Ishikawa (cell line): ENCODE results near the gene CCM2.

ENCODE experiments used
- CEBPB ChIP-seq: IDR thresholded peaks from 2 replicates; pipeline ENCODE4 v1.6.1; 2012
- CREB1 ChIP-seq: IDR thresholded peaks from 2 replicates; pipeline ENCODE4 v1.6.1; 2012; ENCODE audit warnings: low read depth
- EP300 ChIP-seq: IDR thresholded peaks from 2 replicates; pipeline ENCODE4 v1.6.1; 2012; ENCODE audit warnings: borderline replicate concordance
- FOXM1 ChIP-seq: IDR thresholded peaks from 2 replicates; pipeline ENCODE4 v1.6.1; 2012; ENCODE audit warnings: low read depth, borderline replicate concordance
- NFIC ChIP-seq: IDR thresholded peaks from 2 replicates; pipeline ENCODE4 v1.6.1; 2012
- RAD21 ChIP-seq: IDR thresholded peaks from 2 replicates; pipeline ENCODE4 v1.6.1; 2012; ENCODE audit warnings: low read depth
- TAF1 ChIP-seq: IDR thresholded peaks from 2 replicates; pipeline ENCODE4 v1.6.1; 2012; ENCODE audit warnings: low read depth, mild to moderate bottlenecking
- TCF12 ChIP-seq: IDR thresholded peaks from 2 replicates; pipeline ENCODE4 v1.6.1; 2012; ENCODE audit warnings: low read depth
- TEAD4 ChIP-seq: IDR thresholded peaks from 2 replicates; pipeline ENCODE4 v1.6.1; 2012
- YY1 ChIP-seq: IDR thresholded peaks from 2 replicates; pipeline ENCODE4 v1.6.1; 2012; ENCODE audit warnings: low read depth
- ZBTB7A ChIP-seq: IDR thresholded peaks from 2 replicates; pipeline ENCODE4 v1.6.1; 2012; ENCODE audit warnings: low read depth
- TF ChIP-seq, protein P1 (sequence below): IDR thresholded peaks from 2 replicates; pipeline ENCODE4 v1.6.1; 2012
- TF ChIP-seq, protein P2 (sequence below): IDR thresholded peaks from 2 replicates; pipeline ENCODE4 v1.6.1; 2012
- TF ChIP-seq, protein P3 (sequence below): IDR thresholded peaks from 2 replicates; pipeline ENCODE4 v1.6.1; 2012; ENCODE audit warnings: low read depth, mild to moderate bottlenecking

DNA sequence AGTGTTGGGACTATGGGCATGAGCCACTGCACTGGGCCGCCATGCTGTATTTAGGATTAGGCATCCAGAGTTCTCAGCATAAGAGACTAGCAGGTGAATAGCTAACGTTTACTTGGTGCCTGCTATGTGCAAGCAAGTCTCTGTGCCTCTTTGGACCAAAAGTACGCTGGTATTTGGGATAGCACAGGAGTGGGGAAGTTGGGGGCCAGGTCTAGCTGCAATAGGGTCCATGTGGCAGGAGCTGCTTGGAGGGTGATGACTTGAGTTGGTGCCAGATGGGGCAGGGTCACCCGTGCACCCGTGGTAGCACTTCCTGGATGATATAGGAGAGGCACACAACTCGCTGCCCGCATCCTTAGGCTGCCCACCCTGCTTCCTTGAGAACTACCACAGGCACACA, 66.4 kb downstream of the CCM2 start:
- TF ChIP-seq, protein P1, sequence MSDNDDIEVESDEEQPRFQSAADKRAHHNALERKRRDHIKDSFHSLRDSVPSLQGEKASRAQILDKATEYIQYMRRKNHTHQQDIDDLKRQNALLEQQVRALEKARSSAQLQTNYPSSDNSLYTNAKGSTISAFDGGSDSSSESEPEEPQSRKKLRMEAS, result no peak
- no peak for TF ChIP-seq CREB1
- TF ChIP-seq RAD21, result no peak
- no peak for TF ChIP-seq ZBTB7A
- no peak for TF ChIP-seq TEAD4
- no peak for TF ChIP-seq EP300
- TF ChIP-seq, protein P2, sequence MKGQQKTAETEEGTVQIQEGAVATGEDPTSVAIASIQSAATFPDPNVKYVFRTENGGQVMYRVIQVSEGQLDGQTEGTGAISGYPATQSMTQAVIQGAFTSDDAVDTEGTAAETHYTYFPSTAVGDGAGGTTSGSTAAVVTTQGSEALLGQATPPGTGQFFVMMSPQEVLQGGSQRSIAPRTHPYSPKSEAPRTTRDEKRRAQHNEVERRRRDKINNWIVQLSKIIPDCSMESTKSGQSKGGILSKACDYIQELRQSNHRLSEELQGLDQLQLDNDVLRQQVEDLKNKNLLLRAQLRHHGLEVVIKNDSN, result no peak
- no peak for TF ChIP-seq TAF1
- no peak for TF ChIP-seq TCF12
- no peak for TF ChIP-seq FOXM1
- TF ChIP-seq, protein P3, sequence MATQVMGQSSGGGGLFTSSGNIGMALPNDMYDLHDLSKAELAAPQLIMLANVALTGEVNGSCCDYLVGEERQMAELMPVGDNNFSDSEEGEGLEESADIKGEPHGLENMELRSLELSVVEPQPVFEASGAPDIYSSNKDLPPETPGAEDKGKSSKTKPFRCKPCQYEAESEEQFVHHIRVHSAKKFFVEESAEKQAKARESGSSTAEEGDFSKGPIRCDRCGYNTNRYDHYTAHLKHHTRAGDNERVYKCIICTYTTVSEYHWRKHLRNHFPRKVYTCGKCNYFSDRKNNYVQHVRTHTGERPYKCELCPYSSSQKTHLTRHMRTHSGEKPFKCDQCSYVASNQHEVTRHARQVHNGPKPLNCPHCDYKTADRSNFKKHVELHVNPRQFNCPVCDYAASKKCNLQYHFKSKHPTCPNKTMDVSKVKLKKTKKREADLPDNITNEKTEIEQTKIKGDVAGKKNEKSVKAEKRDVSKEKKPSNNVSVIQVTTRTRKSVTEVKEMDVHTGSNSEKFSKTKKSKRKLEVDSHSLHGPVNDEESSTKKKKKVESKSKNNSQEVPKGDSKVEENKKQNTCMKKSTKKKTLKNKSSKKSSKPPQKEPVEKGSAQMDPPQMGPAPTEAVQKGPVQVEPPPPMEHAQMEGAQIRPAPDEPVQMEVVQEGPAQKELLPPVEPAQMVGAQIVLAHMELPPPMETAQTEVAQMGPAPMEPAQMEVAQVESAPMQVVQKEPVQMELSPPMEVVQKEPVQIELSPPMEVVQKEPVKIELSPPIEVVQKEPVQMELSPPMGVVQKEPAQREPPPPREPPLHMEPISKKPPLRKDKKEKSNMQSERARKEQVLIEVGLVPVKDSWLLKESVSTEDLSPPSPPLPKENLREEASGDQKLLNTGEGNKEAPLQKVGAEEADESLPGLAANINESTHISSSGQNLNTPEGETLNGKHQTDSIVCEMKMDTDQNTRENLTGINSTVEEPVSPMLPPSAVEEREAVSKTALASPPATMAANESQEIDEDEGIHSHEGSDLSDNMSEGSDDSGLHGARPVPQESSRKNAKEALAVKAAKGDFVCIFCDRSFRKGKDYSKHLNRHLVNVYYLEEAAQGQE, result no peak
- TF ChIP-seq NFIC, result no peak
- TF ChIP-seq YY1, result no peak
- no peak for TF ChIP-seq CEBPB
